Colonic mucosa (tissue), 4 donors: ENCODE data around the gene PRICKLE4. TPM values are rescaled to one million over a fixed set of nuclear protein-coding genes. Genes with fewer than 3 reads are reported as not detected.
"Not testable (repeated sequence)": the region's sequence is repeated elsewhere in the genome, so short reads cannot be mapped to it uniquely, and the experiment has no call there.

Source experiments
- DNase-seq: peaks from one replicate; pipeline ENCODE4 v3.0.0-alpha.2; 2020
- H3K27ac ChIP-seq: fragments of 200-600 bp; one replicate; pipeline ENCODE4 v1.8.0; 2021
- H3K27me3 ChIP-seq: fragments of 200-600 bp; one replicate; pipeline ENCODE4 v1.8.0; 2021
- H3K36me3 ChIP-seq: fragments of 200-600 bp; one replicate; pipeline ENCODE4 v1.8.0; 2021
- H3K4me1 ChIP-seq: fragments of 200-600 bp; one replicate; pipeline ENCODE4 v1.8.0; 2021; ENCODE audit warnings: mild to moderate bottlenecking
- H3K4me3 ChIP-seq: fragments of 200-600 bp; one replicate; pipeline ENCODE4 v1.8.0; 2021
- H3K9ac ChIP-seq, 2 donors: one replicate each; pipeline ENCODE4 v1.7.0; 2013; ENCODE audit warnings: control low read depth in 2 of 2, low read depth in 2 of 2, low read length in 2 of 2
- H3K9me3 ChIP-seq: fragments of 200-600 bp; one replicate; pipeline ENCODE4 v1.8.0; 2021
- CTCF ChIP-seq: fragments of 200-600 bp; IDR thresholded peaks from one replicate; pipeline ENCODE4 v1.8.0; 2022; ENCODE audit warnings: antibody characterized with exemption, mild to moderate bottlenecking
- intact Hi-C: fragments of 100-400 bp; cut with DNase I; formaldehyde crosslinking; loops from one replicate; pipeline ENCODE4 v1.14.1; 2022
- total RNA-seq, 2 donors: library from RNA; stranded (reverse); fragmentation: NEBNext Ultra II Directional in 1 of 2; extraction: Animal tissue kit (Norgen Biotek cat#: 25700) in 1 of 2; gene quantifications; one replicate each; pipeline ENCODE4 v1.2.1, GENCODE V29; 2021
- donor health status: healthy.
- donor health status: DM: no; HTN: no; CAD: no.
- donor health status: DM: no; HTN: no; CAD: no.

The PRICKLE4 gene
- total RNA-seq, 2 donors from 2014 or later, result 1.8 to 4.8 TPM

GRCh38 chr6:41757931-41758640 is 22.5 kb upstream of the PRICKLE4 start:
- H3K27me3 ChIP-seq, result no peaks in the 10 kb centered on the region
- H3K36me3 ChIP-seq, result no peaks in the 10 kb centered on the region
- H3K27ac ChIP-seq, result no peak overlapping the region
- no peak overlapping the region for H3K9ac ChIP-seq
- H3K4me1 ChIP-seq, result no peaks in the 10 kb centered on the region
- H3K4me3 ChIP-seq, result no peak overlapping the region
- intact Hi-C loops, result no loop called here
- no peaks in the 10 kb centered on the region for H3K9me3 ChIP-seq
- no peak for TF ChIP-seq CTCF
- DNase-seq, result no peak

- no peak overlapping the region for H3K9ac ChIP-seq
- no peak for TF ChIP-seq CTCF
- intact Hi-C loops, result no loop called here
- H3K4me1 ChIP-seq, result no peaks in the 10 kb centered on the region
- DNase-seq, result no peak
- no peak overlapping the region for H3K27ac ChIP-seq
- no peaks in the 10 kb centered on the region for H3K27me3 ChIP-seq
- H3K9me3 ChIP-seq, result no peaks in the 10 kb centered on the region
- no peak overlapping the region for H3K4me3 ChIP-seq
- no peaks in the 10 kb centered on the region for H3K36me3 ChIP-seq
These were observed 21.9 kb upstream of the PRICKLE4 start for GRCh38 chr6:41758641-41759035.

- H3K4me1 ChIP-seq, result no peaks in the 10 kb centered on the region
- H3K9ac ChIP-seq, result no peak overlapping the region
- no peak for DNase-seq
- no peaks in the 10 kb centered on the region for H3K36me3 ChIP-seq
- H3K27ac ChIP-seq, result no peak overlapping the region
- H3K27me3 ChIP-seq, result no peaks in the 10 kb centered on the region
- no peak overlapping the region for H3K4me3 ChIP-seq
- TF ChIP-seq CTCF, result no peak
- no peaks in the 10 kb centered on the region for H3K9me3 ChIP-seq
- intact Hi-C loops, result no loop called here
These were observed 21.3 kb upstream of the PRICKLE4 start for GRCh38 chr6:41759106-41759904.

- Histone ChIP-seq H3K27me3 (no peaks in the 10 kb centered on the region), H3K36me3 (no peaks in the 10 kb centered on the region), H3K27ac (no peak overlapping the region), H3K4me1 (no peaks in the 10 kb centered on the region), H3K9me3 (no peaks in the 10 kb centered on the region), H3K4me3 (no peak overlapping the region), H3K9ac (no peak overlapping the region)
- no peak for TF ChIP-seq CTCF
- intact Hi-C loops, result no loop called here
- no peak for DNase-seq
These were observed 20.5 kb upstream of the PRICKLE4 start for GRCh38 chr6:41759905-41760579.

GRCh38 chr6:41763470-41763869 is 17.1 kb upstream of the PRICKLE4 start:
- Histone ChIP-seq H3K4me1 (no peaks in the 10 kb centered on the region), H3K4me3 (no peak overlapping the region), H3K36me3 (no peaks in the 10 kb centered on the region), H3K9ac (no peak overlapping the region), H3K27ac (no peak overlapping the region), H3K9me3 (no peaks in the 10 kb centered on the region), H3K27me3 (no peaks in the 10 kb centered on the region)
- intact Hi-C loops, result no loop called here
- no peak for TF ChIP-seq CTCF
- DNase-seq, result no peak

- H3K4me1 ChIP-seq, H3K9me3 ChIP-seq, H3K27me3 ChIP-seq, H3K4me3 ChIP-seq, H3K9ac ChIP-seq, H3K27ac ChIP-seq, intact Hi-C loops, H3K36me3 ChIP-seq, DNase-seq: not testable (repeated sequence)
These were observed 14.4 kb upstream of the PRICKLE4 start for GRCh38 chr6:41766043-41766664.
